ENCODE data around the gene ADCY3. TPM values are rescaled to one million over a fixed set of nuclear protein-coding genes. Genes with fewer than 3 reads are reported as not detected.

Gene ADCY3
- total RNA-seq, 4 donors from 2014 or later: 29.3 to 51.9 (median 43.1) TPM

GRCh38 chr2:24856791-24857211, 63.2 kb downstream of the ADCY3 start:
- 56 to 77% methylated on average over 5 of the region's 5 CpGs for WGBS, 2 donors
- TF ChIP-seq CTCF (IDR thresholded peaks at IDR 0.05) (no peak), POLR2A (IDR thresholded peaks at IDR 0.05) (no peak)
- H3K4me3 ChIP-seq (ENCODE audit: low read depth, poor library complexity, severe bottlenecking): no peak overlapping the region
- DNase-seq (ENCODE audit: low spot score in 2 of 2): no peak
- intact Hi-C loops (cut with DNase I; ENCODE audit: low total_unique reads): no loop called here

GRCh38 chr2:24855726-24856125, 64.3 kb downstream of the ADCY3 start:
- DNase-seq (ENCODE audit: low spot score in 2 of 2): no peak

GRCh38 chr2:24855022-24855622, 64.9 kb downstream of the ADCY3 start:
- DNase-seq (ENCODE audit: low spot score in 2 of 2): no peak
- intact Hi-C loops (cut with DNase I; ENCODE audit: low total_unique reads): no loop called here
- WGBS, 2 donors: 60 to 73% methylated on average over 8 of the region's 8 CpGs
- H3K4me3 ChIP-seq (ENCODE audit: low read depth, poor library complexity, severe bottlenecking): no peak overlapping the region
- TF ChIP-seq CTCF (IDR thresholded peaks at IDR 0.05): no peak
- no peak for TF ChIP-seq POLR2A (IDR thresholded peaks at IDR 0.05)

More at GRCh38 chr2:24855726-24856125, 64.3 kb downstream of the ADCY3 start:
- 54 to 72% methylated on average over 4 of the region's 4 CpGs for WGBS, 2 donors
- TF ChIP-seq POLR2A (IDR thresholded peaks at IDR 0.05) (no peak), CTCF (IDR thresholded peaks at IDR 0.05) (no peak)
- no peak overlapping the region for H3K4me3 ChIP-seq (ENCODE audit: low read depth, poor library complexity, severe bottlenecking)
- intact Hi-C loops (cut with DNase I; ENCODE audit: low total_unique reads): no loop called here

- DNase-seq (ENCODE audit: low spot score in 2 of 2): no peak
- H3K4me3 ChIP-seq (ENCODE audit: low read depth, poor library complexity, severe bottlenecking): no peak overlapping the region
Observed at GRCh38 chr2:24853996-24854395, 66.0 kb downstream of the ADCY3 start.

GRCh38 chr2:24853046-24853445, 67.0 kb downstream of the ADCY3 start:
- TF ChIP-seq POLR2A (IDR thresholded peaks at IDR 0.05) (no peak), CTCF (IDR thresholded peaks at IDR 0.05) (no peak)
- H3K4me3 ChIP-seq (ENCODE audit: low read depth, poor library complexity, severe bottlenecking): no peak overlapping the region
- intact Hi-C loops (cut with DNase I; ENCODE audit: low total_unique reads): no loop called here
- DNase-seq (ENCODE audit: low spot score in 2 of 2): no peak
- WGBS, 2 donors: 95 to 96% methylated on average over 9 of the region's 9 CpGs

More at GRCh38 chr2:24853996-24854395, 66.0 kb downstream of the ADCY3 start:
- TF ChIP-seq POLR2A (IDR thresholded peaks at IDR 0.05) (no peak), CTCF (IDR thresholded peaks at IDR 0.05) (no peak)
- WGBS, 2 donors: 80 to 85% methylated on average over 3 of the region's 3 CpGs
- intact Hi-C loops (cut with DNase I; ENCODE audit: low total_unique reads): no loop called here
